CD14-positive monocyte (primary cell): ENCODE data around the gene INF2. TPM values are rescaled to one million over a fixed set of nuclear protein-coding genes. Genes with fewer than 3 reads are reported as not detected.

Source experiments
- DNase-seq, 3 donors: peaks; one replicate each; pipeline ENCODE4 v3.0.0-alpha.2; 2011 to 2022
- H2AFZ ChIP-seq: 2 replicates; pipeline ENCODE4 v1.6.0; 2012; ENCODE audit warnings: mild to moderate bottlenecking, low read depth, low read length, inconsistent platforms; ENCODE audit not compliant: insufficient read depth, poor library complexity, severe bottlenecking
- H3K27ac ChIP-seq, 2 donors: 1 replicate in 1 of 2; 2 replicates in 1 of 2; pipeline ENCODE4 v1.5.1; 2012 to 2013; ENCODE audit warnings: low read length in 2 of 2, control low read depth in 1 of 2, inconsistent platforms in 1 of 2, low read depth in 1 of 2, mild to moderate bottlenecking in 1 of 2
- H3K27me3 ChIP-seq, 2 donors: one replicate each; pipeline versions ENCODE4 v1.6.0 to v1.6.1; 2011 to 2013; ENCODE audit warnings: low read length in 2 of 2; ENCODE audit not compliant: control insufficient read depth in 2 of 2, insufficient read depth in 2 of 2
- H3K36me3 ChIP-seq, 2 donors: replicated peaks in 1 of 2; 1 replicate in 1 of 2; 2 replicates in 1 of 2; pipeline versions ENCODE4 v1.5.1 to v1.6.1; 2012 to 2013; ENCODE audit warnings: low read length in 2 of 2, control low read depth in 1 of 2, inconsistent platforms in 1 of 2, mild to moderate bottlenecking in 1 of 2; ENCODE audit not compliant: insufficient read depth in 2 of 2, control insufficient read depth in 1 of 2
- H3K4me1 ChIP-seq, 2 donors: 1 replicate in 1 of 2; 2 replicates in 1 of 2; pipeline versions ENCODE4 v1.5.1 to v1.6.1; 2012 to 2013; ENCODE audit warnings: low read length in 2 of 2, control low read depth in 1 of 2, inconsistent platforms in 1 of 2, mild to moderate bottlenecking in 1 of 2, moderate library complexity in 1 of 2; ENCODE audit not compliant: insufficient read depth in 2 of 2, control insufficient read depth in 1 of 2
- H3K4me2 ChIP-seq: replicated peaks from 2 replicates; pipeline ENCODE3; 2012; ENCODE audit warnings: low read length, moderate library complexity, mild to moderate bottlenecking; ENCODE audit not compliant: poor library complexity, severe bottlenecking; ENCODE audit errors: extremely low read depth
- H3K4me3 ChIP-seq, 3 experiments: fragments of 200-600 bp in 1 of 3; sonication (generic) in 1 of 3; replicated peaks in 1 of 3; 1 replicate in 2 of 3; 2 replicates in 1 of 3; pipeline ENCODE4 v1.5.1; 2011 to 2013; ENCODE audit warnings: low read length in 3 of 3, mild to moderate bottlenecking in 3 of 3, control low read depth in 2 of 3, low read depth in 2 of 3, inconsistent platforms in 1 of 3, moderate library complexity in 1 of 3
- H3K79me2 ChIP-seq: 2 replicates; pipeline ENCODE4 v1.6.0; 2012; ENCODE audit warnings: mild to moderate bottlenecking, control low read depth, inconsistent platforms, low read length, moderate library complexity; ENCODE audit not compliant: insufficient read depth
- H3K9ac ChIP-seq: 2 replicates; pipeline ENCODE4 v1.6.0; 2017; ENCODE audit warnings: low read length, mild to moderate bottlenecking; ENCODE audit not compliant: insufficient read depth, poor library complexity, severe bottlenecking
- H3K9me3 ChIP-seq, 2 donors: replicated peaks in 1 of 2; 1 replicate in 1 of 2; 2 replicates in 1 of 2; pipeline versions ENCODE4 v1.5.1 to v1.6.1; 2012 to 2013; ENCODE audit warnings: low read length in 2 of 2, control low read depth in 1 of 2; ENCODE audit not compliant: control insufficient read depth in 1 of 2, insufficient read depth in 1 of 2
- H4K20me1 ChIP-seq: 2 replicates; pipeline ENCODE4 v1.6.0; 2012; ENCODE audit warnings: mild to moderate bottlenecking, low read length, control low read depth, moderate library complexity; ENCODE audit not compliant: insufficient read depth
- H3K27ac Mint-ChIP-seq, 7 donors: one replicate each; pipeline ENCODE4 v1.8.0; 2020; ENCODE audit warnings: mild to moderate bottlenecking in 7 of 7, mixed read lengths in 7 of 7, moderate library complexity in 6 of 7, inconsistent platforms in 2 of 7
- H3K27me3 Mint-ChIP-seq, 3 donors: one replicate each; pipeline ENCODE4 v1.8.0; 2021 to 2022; ENCODE audit warnings: low read depth in 3 of 3, mild to moderate bottlenecking in 3 of 3, mixed read lengths in 3 of 3, moderate library complexity in 3 of 3, inconsistent platforms in 1 of 3
- H3K36me3 Mint-ChIP-seq, 2 donors: one replicate each; pipeline ENCODE4 v1.8.0; 2020; ENCODE audit warnings: mixed read lengths in 2 of 2, inconsistent platforms in 1 of 2, mild to moderate bottlenecking in 1 of 2
- H3K4me1 Mint-ChIP-seq: one replicate; pipeline ENCODE4 v1.8.0; 2020; ENCODE audit warnings: mild to moderate bottlenecking, mixed read lengths
- H3K4me3 Mint-ChIP-seq, 2 donors: one replicate each; pipeline ENCODE4 v1.8.0; 2020; ENCODE audit warnings: mild to moderate bottlenecking in 2 of 2, mixed read lengths in 2 of 2, moderate library complexity in 1 of 2
- H3K9me3 Mint-ChIP-seq, 7 donors: one replicate each; pipeline ENCODE4 v1.8.0; 2020 to 2022; ENCODE audit warnings: mixed read lengths in 7 of 7, mild to moderate bottlenecking in 6 of 7, moderate library complexity in 6 of 7, inconsistent platforms in 2 of 7
- WGBS: methylation state at CpG from one replicate; pipeline ENCODE4 v1.1.5; 2013; ENCODE audit warnings: missing lambda C conversion rate; ENCODE audit not compliant: insufficient coverage; 5-methylcytosine and 5-hydroxymethylcytosine counted together
- intact Hi-C, 2 donors: fragments of 100-400 bp; cut with micrococcal nuclease; formaldehyde crosslinking; loops; one replicate each; pipeline versions ENCODE4 v1.15.0 to v1.15.1; 2023
- polyA plus RNA-seq, 3 donors: library from polyadenylated mRNA; depleted of rRNA in 1 of 3; unstranded in 2 of 3; stranded (reverse) in 1 of 3; fragments of 300-500 nt in 2 of 3; fragments of >200 nt in 1 of 3; fragmentation: Illumina TruSeq in 2 of 3; gene quantifications; 1 replicate in 2 of 3; 2 replicates in 1 of 3; pipeline ENCODE4 v1.2.3, GENCODE V29; 2012 to 2021
- TF ChIP-seq, protein P1 (sequence below): fragments of 200-600 bp; IDR thresholded peaks from one replicate; pipeline ENCODE4 v1.8.0; 2022; ENCODE audit warnings: antibody characterized with exemption, mild to moderate bottlenecking

Gene INF2
- polyA plus RNA-seq, 3 donors = 2.9 to 23.3 (median 3.8) TPM

DNA sequence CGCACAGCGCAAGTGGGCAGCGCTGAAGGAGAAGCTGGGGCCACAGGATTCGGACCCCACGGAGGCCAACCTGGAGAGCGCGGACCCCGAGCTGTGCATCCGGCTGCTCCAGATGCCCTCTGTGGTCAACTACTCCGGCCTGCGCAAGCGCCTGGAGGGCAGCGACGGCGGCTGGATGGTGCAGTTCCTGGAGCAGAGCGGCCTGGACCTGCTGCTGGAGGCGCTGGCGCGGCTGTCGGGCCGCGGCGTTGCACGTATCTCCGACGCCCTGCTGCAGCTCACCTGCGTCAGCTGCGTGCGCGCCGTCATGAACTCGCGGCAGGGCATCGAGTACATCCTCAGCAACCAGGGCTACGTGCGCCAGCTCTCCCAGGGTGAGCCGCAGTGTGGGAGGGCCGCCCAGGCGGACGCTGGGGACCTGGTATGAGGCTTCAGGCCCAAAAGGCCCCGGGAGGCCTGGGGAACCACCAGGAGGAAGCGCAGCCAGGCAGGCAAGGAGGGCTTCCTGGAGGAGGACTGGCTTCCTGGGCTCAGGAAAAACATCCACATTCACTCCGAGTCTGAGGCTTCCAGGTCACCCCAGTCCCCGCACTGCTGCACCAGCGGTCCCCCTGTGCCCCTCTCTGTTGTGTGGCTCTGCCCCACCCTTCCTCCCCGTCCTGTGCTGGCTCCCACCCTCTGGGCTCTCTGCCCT lies 12.1 kb downstream of the INF2 start:
- Mint-ChIP-seq H3K27me3 (no peaks in the 10 kb centered on the region), H3K27ac (peak overlapping the region in 1 of 7 donors; percentile 72), H3K9me3 (peaks cover 0 to 2% (median 0%) of the 10 kb centered on the region in 7 donors), H3K4me3 (no peak overlapping the region), H3K4me1 (peaks cover 2% of the 10 kb centered on the region), H3K36me3 (peaks cover 16 to 36% of the 10 kb centered on the region in 2 donors)
- 97% methylated on average over 45 of the region's 46 CpGs for WGBS
- no peaks in the 10 kb centered on the region for H3K27me3 ChIP-seq
- no peak overlapping the region for H3K9ac ChIP-seq
- no peaks in the 10 kb centered on the region for H3K4me1 ChIP-seq
- H3K9me3 ChIP-seq = no peaks in the 10 kb centered on the region
- no peaks in the 10 kb centered on the region for H3K79me2 ChIP-seq
- H4K20me1 ChIP-seq = peaks cover 11% of the 10 kb centered on the region
- no peak overlapping the region for H2AFZ ChIP-seq
- intact Hi-C loops = no loop called here
- H3K36me3 ChIP-seq = peaks cover 12 to 30% of the 10 kb centered on the region in 2 donors
- no peak overlapping the region for H3K4me3 ChIP-seq
- no peak overlapping the region for H3K4me2 ChIP-seq
- no peak for DNase-seq
- TF ChIP-seq, protein P1, sequence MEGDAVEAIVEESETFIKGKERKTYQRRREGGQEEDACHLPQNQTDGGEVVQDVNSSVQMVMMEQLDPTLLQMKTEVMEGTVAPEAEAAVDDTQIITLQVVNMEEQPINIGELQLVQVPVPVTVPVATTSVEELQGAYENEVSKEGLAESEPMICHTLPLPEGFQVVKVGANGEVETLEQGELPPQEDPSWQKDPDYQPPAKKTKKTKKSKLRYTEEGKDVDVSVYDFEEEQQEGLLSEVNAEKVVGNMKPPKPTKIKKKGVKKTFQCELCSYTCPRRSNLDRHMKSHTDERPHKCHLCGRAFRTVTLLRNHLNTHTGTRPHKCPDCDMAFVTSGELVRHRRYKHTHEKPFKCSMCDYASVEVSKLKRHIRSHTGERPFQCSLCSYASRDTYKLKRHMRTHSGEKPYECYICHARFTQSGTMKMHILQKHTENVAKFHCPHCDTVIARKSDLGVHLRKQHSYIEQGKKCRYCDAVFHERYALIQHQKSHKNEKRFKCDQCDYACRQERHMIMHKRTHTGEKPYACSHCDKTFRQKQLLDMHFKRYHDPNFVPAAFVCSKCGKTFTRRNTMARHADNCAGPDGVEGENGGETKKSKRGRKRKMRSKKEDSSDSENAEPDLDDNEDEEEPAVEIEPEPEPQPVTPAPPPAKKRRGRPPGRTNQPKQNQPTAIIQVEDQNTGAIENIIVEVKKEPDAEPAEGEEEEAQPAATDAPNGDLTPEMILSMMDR = no peak
- H3K27ac ChIP-seq = no peak overlapping the region

DNA sequence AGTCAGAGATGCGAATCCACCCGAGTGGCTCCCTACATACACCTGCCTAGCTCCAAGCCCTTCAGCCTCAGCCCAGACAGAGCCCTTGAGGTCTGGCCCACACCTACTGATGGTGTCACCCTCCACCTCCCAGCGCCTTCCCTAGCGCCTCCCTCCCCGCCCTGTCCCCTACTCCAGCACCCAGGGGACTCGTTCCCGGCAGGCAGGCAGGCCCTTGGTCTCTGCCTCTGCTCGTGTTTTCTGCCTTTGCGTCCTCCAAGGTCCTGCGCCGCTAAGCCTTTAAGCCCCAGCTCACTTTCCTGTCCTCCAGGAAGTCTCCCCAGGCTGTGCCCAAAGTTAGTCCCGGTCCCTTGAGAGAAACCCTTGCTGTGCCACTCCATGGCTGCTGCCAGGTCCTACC lies 12.7 kb downstream of the INF2 start:
- Histone ChIP-seq H3K4me2 (no peak overlapping the region), H2AFZ (no peak overlapping the region), H3K79me2 (no peaks in the 10 kb centered on the region), H3K27me3 (no peaks in the 10 kb centered on the region), H3K4me3 (no peak overlapping the region), H3K9ac (no peak overlapping the region), H3K4me1 (no peaks in the 10 kb centered on the region), H3K9me3 (no peaks in the 10 kb centered on the region), H3K27ac (no peak overlapping the region), H4K20me1 (peaks cover 11% of the 10 kb centered on the region), H3K36me3 (peaks cover 12 to 30% of the 10 kb centered on the region in 2 donors)
- TF ChIP-seq, protein P1 = no peak
- WGBS = 93% methylated on average over 12 of the region's 12 CpGs
- no peak for DNase-seq
- Mint-ChIP-seq H3K4me1 (peaks cover 2% of the 10 kb centered on the region), H3K27ac (peak overlapping the region in 1 of 7 donors; percentile 72), H3K27me3 (no peaks in the 10 kb centered on the region), H3K4me3 (no peak overlapping the region), H3K36me3 (peaks cover 16 to 32% of the 10 kb centered on the region in 2 donors), H3K9me3 (peaks cover 0 to 2% (median 0%) of the 10 kb centered on the region in 7 donors)
- intact Hi-C loops = no loop called here
